Jurkat, Clone E6-1 (cell line): Measurements from ENCODE around the gene EPN2.

ENCODE experiments used
- DNase-seq: peaks from one replicate; pipeline ENCODE4 v3.0.0-alpha.2; 2011; ENCODE audit warnings: low read depth, low spot score
- H3K4me3 ChIP-seq: 2 replicates; pipeline ENCODE4 v1.5.1; 2011; ENCODE audit warnings: mild to moderate bottlenecking, low read length, control low read depth, moderate library complexity

The EPN2 gene

GRCh38 chr17:19304209-19304608 lies 67.0 kb downstream of the EPN2 start:
- no peak for DNase-seq

GRCh38 chr17:19304751-19305150 lies 67.6 kb downstream of the EPN2 start:
- H3K4me3 ChIP-seq = no peak overlapping the region
- DNase-seq = no peak

More at GRCh38 chr17:19304209-19304608, 67.0 kb downstream of the EPN2 start:
- H3K4me3 ChIP-seq = no peak overlapping the region

GRCh38 chr17:19305256-19305655 lies 68.1 kb downstream of the EPN2 start:
- H3K4me3 ChIP-seq = no peak overlapping the region
- no peak for DNase-seq

GRCh38 chr17:19305761-19306159 lies 68.6 kb downstream of the EPN2 start:
- no peak for DNase-seq
- no peak overlapping the region for H3K4me3 ChIP-seq

DNA sequence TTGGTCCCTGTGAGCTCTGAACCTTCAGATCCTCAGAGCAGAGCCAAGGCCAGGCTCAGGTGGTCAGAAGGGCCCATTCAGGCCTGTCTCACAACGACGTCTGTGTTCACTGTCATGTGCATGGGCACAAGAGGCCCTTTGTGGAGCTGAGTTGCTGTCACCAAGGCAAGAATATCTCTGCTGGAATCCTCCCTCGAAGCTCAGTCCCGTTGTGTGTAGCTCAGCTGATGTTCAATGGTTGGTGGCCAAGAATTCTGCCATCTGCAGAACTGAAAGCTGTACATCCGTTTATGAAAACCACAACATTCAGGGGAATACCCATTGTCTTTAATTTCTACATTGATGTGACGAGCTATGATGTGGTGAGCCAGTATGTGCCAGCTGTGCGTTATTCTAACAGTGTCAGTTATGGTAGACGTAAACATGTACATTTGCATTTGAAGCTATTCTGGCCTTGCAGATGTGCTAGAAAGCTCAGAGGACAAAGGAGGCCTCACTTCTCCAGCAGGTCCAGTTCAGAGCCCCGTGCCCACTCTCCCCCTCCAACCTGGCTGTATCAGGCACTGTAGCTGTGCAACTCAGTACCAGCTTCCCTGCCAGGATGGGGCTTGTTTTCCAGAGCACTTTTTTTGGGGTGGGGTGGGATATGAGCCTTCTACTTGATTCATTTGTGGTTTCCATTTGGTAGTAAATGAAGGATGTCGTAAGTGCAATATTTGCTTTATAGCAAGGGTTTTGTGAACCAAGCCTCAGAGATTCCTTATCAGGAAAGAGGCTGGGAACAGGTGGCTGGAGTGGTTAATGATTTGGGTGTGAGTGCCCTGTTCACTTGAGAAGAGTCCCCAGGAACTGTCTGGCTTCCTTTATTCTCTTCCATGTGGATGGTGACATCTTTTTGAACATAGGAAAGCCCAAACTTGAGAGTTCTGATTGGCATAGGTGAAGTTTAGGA lies 69.3 kb downstream of the EPN2 start:
- H3K4me3 ChIP-seq = peak overlapping the region; percentile 17; the same call in 1 of the 2 replicates
- peak; percentile 98 for DNase-seq

- no peak overlapping the region for H3K4me3 ChIP-seq
Observed at GRCh38 chr17:19307521-19307920, 70.4 kb downstream of the EPN2 start.

DNA sequence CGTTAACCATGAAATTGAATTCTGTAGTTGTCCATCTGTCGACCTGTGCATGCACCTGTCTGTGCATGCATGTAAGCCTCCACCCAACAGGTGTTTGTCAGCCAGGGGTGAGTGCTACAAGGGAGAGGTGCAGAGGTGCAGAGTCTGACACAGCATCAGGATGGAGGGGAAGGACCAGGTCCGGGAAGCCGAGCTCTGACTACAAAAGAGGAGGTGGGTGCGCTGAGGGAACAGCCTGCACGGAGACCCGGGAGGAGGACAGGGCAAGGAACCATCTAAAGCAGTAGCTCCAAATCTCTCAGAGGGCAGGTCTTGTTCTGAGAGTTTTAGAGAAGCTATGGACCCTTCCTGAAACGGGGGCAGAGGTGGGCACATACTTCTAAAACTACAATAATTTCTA lies 71.2 kb downstream of the EPN2 start:
- no peak overlapping the region for H3K4me3 ChIP-seq
- no peak for DNase-seq

More at GRCh38 chr17:19307521-19307920, 70.4 kb downstream of the EPN2 start:
- DNase-seq = no peak

DNA sequence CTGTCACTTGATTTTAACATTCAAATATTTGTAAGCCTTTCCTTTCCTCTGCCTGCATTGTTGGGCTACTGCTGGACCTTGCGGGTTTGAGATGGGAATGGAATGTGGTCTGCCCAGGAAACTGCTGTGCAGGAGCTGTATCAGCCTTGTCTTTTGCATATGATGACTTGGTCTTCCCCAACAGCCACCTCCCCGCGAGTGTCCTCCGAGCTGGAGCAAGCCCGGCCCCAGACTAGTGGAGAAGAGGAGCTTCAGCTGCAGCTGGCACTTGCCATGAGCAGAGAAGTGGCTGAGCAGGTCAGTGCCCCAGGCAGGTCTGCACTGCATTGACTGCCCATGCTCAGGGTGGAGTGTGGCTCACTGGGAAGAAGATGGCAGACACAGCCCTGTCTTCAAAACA lies 72.5 kb downstream of the EPN2 start:
- no peak for DNase-seq
- no peak overlapping the region for H3K4me3 ChIP-seq

DNA sequence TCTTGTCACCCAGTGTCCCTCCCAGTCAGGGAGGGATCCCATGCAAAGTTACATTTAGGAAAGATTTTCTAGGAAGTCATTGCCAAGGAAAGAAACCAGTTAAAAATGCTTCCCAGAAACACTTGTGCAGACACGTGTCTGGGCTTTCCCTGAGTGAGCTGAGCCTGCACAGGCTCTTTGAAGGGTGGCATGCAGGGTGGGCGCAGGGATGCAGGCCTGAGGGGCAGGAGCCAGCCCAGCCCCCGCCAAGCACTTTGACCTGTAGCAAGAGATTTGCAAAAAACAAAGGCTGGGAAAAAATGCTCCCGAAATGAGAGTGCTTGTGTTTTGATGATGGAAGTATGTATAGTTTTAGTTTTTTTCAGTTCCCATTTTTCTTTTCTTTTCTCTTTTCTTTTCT lies 73.0 kb downstream of the EPN2 start:
- no peak overlapping the region for H3K4me3 ChIP-seq
- DNase-seq = no peak

DNA sequence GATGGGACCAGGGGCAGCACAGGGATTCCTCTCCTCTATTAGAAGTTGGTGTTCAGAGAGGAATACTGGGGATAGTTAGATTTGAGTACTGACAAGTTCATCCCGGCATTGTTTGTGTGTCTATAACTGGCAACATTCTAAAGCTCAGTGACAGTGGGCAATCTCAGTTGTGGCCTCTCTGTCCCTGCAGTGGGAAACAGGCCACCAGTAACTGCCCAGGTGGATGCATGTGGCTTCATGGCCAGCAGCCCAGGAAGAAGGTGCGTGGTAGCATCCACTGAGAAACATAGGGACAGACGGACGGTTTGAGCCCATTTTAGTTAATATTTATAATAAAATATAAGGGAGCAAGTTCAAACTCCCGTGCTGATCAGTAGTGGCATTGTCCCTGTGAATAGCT lies 73.8 kb downstream of the EPN2 start:
- no peak overlapping the region for H3K4me3 ChIP-seq
- no peak for DNase-seq

DNA sequence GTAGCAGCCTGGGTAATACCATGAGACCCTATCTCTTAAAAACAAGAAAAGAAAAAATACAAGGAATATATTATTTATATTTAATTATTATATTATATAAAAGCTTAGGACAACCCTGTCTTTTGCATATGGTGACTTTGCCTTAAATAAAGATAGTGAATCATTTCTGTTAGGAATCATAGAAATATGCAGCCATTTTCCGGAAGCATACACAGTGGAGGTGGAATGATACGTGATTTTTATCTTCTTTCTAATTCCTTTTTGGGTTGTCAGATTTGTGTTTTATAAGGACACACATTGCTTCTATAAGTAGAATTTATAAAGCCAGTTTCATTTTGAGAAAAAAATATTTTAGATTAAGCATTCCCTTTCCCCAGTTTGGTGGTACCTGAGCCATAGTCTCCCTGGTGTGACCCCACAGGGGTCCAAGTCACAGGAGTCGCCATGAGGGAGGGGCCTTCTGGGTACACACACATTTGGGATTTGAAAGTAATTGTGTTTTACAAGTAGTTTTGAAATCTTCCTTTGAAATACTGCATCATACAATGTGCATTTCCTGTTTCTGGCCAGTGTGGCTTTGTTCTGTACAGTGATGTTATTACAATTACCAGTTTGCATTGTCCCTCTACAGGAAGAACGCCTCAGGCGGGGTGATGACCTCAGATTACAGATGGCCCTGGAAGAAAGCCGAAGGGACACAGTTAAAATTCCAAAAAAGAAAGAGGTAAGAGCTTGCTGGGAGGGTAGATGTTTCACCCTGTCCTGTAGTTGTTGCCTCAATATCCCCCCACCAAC lies 74.5 kb downstream of the EPN2 start:
- no peak overlapping the region for H3K4me3 ChIP-seq
- DNase-seq = no peak

DNA sequence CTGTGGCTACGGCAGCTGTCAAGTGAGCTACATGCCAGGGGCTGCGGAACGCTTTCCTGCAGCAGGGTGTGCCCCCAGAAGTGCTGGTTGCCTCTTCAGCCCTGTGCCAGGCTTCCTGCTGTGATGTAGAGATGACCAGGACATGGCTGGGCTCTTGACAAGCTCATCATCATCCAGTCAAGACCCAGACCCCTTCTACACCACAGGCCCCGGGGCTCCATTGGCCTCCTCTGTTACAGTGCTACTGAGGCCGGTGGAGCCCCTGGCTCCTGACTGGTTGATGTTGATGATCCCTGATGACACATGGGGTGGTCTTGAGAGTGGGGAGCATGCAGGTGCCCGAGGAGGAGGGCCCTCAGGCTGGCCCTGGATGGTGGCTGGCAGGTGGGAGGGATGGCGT lies 75.2 kb downstream of the EPN2 start:
- no peak overlapping the region for H3K4me3 ChIP-seq
- no peak for DNase-seq

DNA sequence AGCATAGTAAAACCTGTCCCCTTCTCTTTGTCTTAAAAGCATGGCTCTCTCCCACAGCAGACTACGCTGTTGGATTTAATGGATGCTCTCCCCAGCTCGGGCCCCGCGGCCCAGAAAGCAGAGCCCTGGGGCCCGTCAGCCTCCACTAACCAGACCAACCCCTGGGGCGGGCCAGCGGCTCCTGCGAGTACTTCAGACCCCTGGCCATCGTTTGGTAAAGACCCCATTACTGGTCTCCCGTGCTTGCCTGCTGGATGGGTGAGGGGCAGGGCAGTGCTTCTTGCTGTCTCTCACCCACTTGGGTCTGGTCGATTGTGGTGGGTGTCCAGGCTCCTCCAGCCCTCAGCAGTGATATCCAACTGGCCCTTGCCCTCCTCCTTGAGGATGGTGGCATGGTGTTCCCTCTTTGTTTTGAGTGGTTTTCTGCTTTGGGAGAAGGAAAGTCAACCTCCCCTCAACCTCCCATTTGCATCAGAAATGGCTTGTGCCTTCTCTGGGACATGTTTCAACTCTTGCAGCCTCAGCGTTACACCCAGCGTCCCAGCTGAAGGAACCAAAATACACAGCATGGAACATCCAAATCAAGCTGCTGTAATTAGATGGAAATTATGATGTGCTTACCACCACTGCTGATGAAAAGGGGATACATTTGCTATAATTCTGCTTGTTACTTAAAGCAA lies 76.0 kb downstream of the EPN2 start:
- H3K4me3 ChIP-seq = no peak overlapping the region
- DNase-seq = no peak

DNA sequence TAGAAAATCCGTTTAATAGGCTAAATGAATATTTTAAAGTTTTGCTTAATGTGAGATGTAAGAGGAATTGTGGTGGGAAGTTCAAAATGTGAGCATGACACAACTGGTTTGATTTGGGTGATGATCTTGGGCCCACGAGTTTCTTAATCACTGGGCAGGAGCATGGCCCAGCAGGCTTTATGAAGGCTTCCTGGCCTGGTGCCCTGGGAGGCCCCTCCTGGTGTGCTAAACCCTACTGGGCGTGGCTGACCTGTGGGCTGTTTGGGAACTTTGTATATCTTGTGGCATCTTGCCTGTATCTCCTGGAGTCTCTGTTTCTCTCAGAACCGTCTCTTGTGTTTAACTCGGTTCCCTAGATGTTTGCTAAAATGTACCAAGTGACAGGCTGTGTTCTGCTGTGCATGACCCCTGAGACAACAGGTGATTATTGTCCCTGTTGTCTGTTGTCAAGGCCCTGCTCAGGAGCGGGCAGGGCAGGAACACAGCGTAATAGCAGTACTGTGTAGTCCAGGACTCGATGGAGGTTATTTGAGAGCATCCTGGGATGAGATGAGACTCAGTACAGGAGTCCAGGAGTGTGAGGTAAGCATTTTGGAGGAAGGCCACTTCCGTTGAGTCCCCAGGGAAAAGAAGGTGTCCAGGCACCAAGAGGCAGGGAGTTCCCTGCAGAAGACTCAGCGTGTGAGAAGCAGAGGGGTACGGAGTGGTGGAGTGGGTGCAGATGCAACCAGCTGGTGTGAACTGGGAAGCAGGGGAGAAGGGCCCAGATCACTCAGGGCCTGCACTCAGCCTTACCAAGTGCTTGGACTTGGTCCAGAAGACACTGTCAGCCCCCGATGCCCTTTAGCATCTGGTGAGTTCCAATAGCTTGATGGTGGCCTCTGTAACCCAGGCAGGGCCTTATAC lies 76.8 kb downstream of the EPN2 start:
- DNase-seq = no peak
- H3K4me3 ChIP-seq = no peak overlapping the region

DNA sequence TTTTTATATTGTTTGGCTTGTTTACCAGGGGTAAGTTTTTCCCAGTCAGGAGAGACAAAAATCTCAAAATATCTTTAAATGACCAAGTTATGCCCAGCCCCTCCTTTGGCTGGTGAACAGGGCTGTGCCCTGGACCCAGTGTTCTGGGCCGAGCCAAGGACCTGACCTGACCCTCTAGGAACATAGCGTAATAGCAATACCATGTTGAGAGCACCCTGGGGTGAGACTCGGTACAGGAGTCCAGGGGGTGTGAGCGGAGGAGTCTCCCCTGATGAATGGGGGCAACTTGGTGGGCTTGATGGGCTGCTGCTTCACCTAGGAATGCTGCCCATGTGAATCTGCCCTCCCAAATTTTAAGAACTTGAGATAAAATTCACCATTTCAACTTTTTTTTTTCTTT lies 77.9 kb downstream of the EPN2 start:
- no peak overlapping the region for H3K4me3 ChIP-seq
- no peak for DNase-seq

GRCh38 chr17:19316761-19317358 lies 79.7 kb downstream of the EPN2 start:
- H3K4me3 ChIP-seq = no peak overlapping the region
- DNase-seq = no peak

DNA sequence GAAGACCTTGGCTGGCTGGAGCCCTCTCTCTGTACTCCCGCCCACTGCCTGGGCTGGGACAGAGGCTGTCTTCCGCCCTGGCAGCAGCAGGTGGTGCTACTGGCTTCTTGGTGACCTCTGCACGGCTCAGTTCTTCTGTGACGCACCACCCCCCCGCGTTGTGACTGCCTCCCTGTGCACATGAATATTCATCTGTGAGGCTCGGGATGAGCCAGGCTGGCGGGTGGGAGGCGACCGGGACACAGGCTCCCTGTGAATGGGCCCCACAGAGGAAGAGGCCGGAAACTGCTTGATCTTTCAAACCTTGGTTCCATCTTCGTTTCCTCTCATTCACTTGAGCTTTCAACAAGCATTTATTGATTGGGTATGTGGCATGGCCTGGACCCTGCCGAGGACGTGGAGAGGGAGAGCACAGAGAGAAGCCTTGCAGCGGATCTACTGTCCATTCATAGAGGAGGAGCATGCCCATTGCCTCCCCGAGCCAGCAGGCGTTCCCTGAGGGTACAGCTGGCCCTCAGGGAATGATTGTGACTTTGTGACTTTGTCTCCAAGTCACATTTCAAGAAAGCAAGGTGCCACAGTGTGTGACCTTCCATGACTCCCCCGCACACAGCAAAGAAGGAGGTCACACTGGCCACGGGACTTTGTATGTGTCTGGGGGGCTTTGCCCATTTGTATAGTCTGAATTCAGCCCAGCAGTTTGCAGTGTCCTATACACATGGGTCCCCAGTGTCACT lies 80.4 kb downstream of the EPN2 start:
- DNase-seq = no peak
- H3K4me3 ChIP-seq = no peak overlapping the region

DNA sequence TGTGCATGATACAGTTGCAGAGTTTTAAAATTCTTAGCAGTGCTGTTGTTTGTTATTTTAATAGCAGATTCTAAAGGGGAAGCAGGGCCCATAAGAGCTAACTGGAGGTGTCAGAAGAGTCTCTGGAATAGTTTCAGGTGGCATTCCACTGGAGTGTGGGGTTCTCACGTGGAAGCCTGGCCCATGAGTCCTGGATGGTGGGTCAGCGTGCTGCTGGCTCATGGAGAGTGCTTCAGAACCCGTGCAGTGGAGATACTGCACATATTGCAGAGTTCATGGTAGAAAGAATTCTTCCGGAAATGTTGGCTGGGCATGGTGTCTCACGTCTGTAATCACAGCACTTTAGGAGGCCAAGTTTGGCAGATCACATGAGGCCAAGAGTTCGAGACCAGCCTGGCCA lies 81.4 kb downstream of the EPN2 start:
- no peak overlapping the region for H3K4me3 ChIP-seq
- DNase-seq = no peak
